GM12875 (cell line): Measurements from ENCODE around the gene CLSTN2.

Source experiments
- H3K4me3 ChIP-seq: one replicate; pipeline ENCODE4 v1.5.1; 2011; ENCODE audit warnings: low read depth, low read length, control low read depth
- CTCF ChIP-seq: IDR thresholded peaks from 2 replicates; pipeline ENCODE4 v1.5.1; 2011; ENCODE audit warnings: low read depth, mild to moderate bottlenecking, control low read depth, inconsistent platforms, low read length, moderate library complexity, borderline replicate concordance; ENCODE audit not compliant: insufficient read depth

The CLSTN2 gene

GRCh38 chr3:140384028-140384771 lies 449.2 kb downstream of the CLSTN2 start:
- H3K4me3 ChIP-seq, result no peak overlapping the region
- no peak for TF ChIP-seq CTCF

DNA sequence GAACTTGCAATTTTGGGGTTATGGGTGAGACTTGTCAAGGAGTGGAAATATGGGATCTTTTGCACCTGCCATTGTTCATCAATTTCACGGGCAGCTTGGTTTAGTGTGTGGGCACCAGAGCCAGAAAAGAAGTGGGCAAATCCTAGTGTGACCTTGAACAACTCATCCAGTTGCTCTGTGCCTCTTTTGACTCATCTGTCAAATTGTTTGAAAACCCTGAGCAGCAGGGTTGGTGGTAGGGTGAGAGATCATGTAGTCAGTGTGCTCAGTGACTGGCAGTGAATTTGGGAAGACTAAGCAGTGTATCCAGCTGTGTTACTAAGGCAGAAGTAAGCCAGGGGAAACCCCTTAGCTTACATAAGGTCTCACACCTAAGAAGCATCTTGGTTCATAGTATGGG lies 449.9 kb downstream of the CLSTN2 start:
- no peak overlapping the region for H3K4me3 ChIP-seq

DNA sequence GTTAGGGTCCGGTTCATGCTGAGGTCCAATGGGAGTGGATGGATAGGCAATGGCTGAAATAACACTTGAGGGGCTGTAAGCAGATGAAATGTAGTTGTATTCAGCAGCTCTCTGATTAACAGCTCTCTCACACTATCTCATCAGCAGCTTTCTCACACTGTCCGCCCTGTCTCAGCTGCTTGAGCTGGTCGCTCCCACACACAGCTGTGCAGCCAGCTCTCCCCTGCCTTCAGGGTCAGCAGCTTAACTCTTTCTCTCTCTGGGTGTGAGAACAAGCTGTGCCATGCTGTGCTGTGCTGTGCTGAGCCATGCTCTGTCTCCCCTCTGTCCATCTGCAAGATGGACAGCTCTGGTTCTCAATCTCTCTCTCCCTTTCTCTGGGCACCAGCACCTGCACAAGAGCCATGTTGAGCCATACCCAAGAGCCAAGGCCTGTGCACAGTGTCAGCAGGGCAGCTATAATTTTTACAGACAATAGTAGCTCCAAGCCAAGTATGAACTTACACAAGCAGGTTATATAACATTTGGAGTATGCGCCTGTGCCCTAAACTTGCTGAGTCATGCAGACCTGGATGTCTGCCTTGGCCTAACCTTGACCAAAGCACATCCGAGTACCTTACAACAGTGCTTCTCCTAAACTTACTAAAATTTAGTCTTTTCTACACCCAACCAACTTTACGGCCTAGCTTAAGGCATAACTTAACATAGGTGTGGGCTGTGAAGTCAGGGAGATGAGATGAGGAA lies 451.5 kb downstream of the CLSTN2 start:
- no peak for TF ChIP-seq CTCF
- H3K4me3 ChIP-seq, result no peak overlapping the region

More for the DNA sequence above, 449.9 kb downstream of the CLSTN2 start:
- TF ChIP-seq CTCF, result no peak

DNA sequence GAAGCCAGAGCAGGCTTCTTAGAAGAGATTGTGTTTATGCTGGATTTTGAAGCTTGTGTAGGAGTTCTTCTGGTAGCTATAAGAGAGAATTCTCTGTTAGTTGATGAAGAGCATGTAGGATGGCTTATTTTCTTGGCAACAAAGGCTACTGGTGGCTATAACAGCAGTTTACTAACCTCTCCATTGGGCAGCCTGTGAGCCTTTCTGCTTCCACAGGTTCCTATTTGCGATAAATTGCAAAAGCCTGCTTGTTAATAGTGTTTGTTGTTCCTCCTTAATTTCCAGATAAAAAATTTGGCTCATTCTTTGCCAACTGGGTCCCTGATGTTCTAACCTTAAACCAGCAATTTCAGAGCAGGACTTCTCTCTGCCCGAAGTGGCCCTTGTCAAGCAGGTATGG lies 452.3 kb downstream of the CLSTN2 start:
- no peak for TF ChIP-seq CTCF
- H3K4me3 ChIP-seq, result no peak overlapping the region

DNA sequence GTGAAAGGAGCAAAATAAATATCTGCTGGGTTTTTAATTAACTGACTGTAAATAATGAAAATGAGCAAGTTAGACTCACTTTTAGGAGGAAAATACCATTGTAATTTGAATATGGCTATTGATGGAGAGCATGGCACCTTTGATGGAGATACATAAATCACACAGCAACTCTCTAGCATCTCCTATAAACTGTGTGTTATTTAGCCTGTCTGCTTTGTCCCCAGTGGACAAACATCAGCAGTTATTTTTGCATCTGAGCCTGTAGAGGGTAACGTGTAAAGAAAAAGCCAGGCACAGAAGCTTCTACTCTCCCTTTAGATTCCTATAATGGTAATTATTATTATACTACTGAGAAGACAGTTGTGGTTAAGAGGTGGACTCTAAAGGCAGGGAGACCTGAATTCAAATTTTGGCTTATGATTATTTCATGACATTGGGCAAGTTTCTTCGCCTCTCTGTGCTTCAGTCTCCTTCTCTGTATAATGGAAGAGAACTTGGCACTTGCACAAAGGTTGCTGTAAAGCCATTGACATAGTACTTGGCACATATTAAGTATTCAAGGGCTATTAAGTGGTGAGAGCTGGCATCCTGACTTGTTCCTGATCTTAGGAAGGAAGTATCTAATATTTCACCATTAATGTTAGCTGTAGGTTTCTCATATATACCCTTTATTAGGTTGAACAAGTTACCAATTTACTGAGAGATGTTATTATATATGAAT lies 453.4 kb downstream of the CLSTN2 start:
- no peak for TF ChIP-seq CTCF
- H3K4me3 ChIP-seq, result no peak overlapping the region

DNA sequence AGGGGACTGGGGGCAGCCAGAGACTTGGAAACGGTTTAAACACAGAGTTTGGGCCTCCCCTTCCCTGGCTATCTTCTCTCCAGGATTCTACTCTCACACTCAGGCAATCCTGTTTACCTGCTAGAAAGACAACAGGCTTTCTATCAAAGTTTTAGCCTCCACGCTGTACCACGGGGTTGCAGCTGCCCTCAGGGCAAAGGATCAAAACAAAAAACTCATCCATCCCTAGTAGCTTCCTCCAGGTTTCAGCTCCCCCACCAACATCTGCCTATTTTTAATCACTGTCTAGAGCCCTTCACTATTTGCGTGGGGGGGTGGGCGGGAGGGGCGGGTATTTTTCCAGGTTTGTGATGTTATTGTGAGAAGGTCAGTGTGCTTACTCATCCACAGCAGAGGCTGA lies 456.1 kb downstream of the CLSTN2 start:
- no peak for TF ChIP-seq CTCF
- no peak overlapping the region for H3K4me3 ChIP-seq
